GM12878 (cell line): ENCODE results near the gene BLOC1S6. TPM values are rescaled to one million over a fixed set of nuclear protein-coding genes. Genes with fewer than 3 reads are reported as not detected.
A peak's percentile ranks its signal among the peaks of the same experiment; 100 is the strongest.

Experiments used
- ATAC-seq: fragments of 200-7000 bp; cut with Tn5 transposase; 3 replicates; pipeline ENCODE4 v1.9.1; 2020; ENCODE audit warnings: mild to moderate bottlenecking, moderate library complexity
- BruUV-seq: library from RNA; stranded (reverse); fragments of 400-500 nt; replicated peaks from 2 replicates; lab custom pipeline; 2021; lab: Mats Ljungman, UMichigan
- CTCF ChIA-PET: fragments of 300-600 bp; sonication (Branson Sonifier 250); formaldehyde crosslinking; extraction: SDS; loops from one replicate; lab custom pipeline; 2021; ENCODE audit warnings: inconsistent platforms; lab: Yijun Ruan, JAX
- POLR2A ChIA-PET: fragments of 350-600 bp; formaldehyde crosslinking; extraction: SDS; loops from one replicate; lab custom pipeline; 2021; ENCODE audit warnings: inconsistent platforms; lab: Charles Lee
- RAD21 ChIA-PET: fragments of 300-600 bp; sonication (Branson Sonifier 250); formaldehyde crosslinking; loops from one replicate; lab custom pipeline; 2023; ENCODE audit warnings: antibody characterized with exemption; ENCODE audit not compliant: unreplicated experiment; lab: Charles Lee
- SMC1A ChIA-PET: fragments of 300-600 bp; sonication (Branson Sonifier 250); formaldehyde crosslinking; loops from one replicate; lab custom pipeline; 2023; ENCODE audit not compliant: unreplicated experiment, uncharacterized antibody; lab: Charles Lee
- DNase-seq: peaks from one replicate; pipeline ENCODE4 v3.0.0-alpha.2; 2011; ENCODE audit warnings: low read depth, low spot score
- FAIRE-seq: peaks from 3 replicates; lab custom pipeline; 2011; peaks lifted over from hg19 to GRCh38; lab: Jason Lieb, UNC
- H2AFZ ChIP-seq: 2 replicates; pipeline ENCODE4 v1.6.0; 2011; ENCODE audit warnings: low read depth, low read length, control low read depth; ENCODE audit not compliant: control insufficient read depth
- H3K27ac ChIP-seq: 2 replicates; pipeline ENCODE4 v1.5.1; 2011; ENCODE audit warnings: control low read depth; ENCODE audit not compliant: control insufficient read depth, insufficient read depth
- H3K27me3 ChIP-seq, 2 experiments: replicated peaks in 1 of 2; 2 replicates each; pipeline versions ENCODE4 v1.6.0 to v1.6.1; 2011; ENCODE audit warnings: low read length in 1 of 2; ENCODE audit not compliant: control insufficient read depth in 2 of 2, insufficient read depth in 2 of 2
- H3K36me3 ChIP-seq, 2 experiments: 2 replicates each; pipeline ENCODE4 v1.5.1; 2011; ENCODE audit warnings: low read length in 1 of 2; ENCODE audit not compliant: control insufficient read depth in 2 of 2, insufficient read depth in 2 of 2
- H3K4me1 ChIP-seq: 2 replicates; pipeline ENCODE4 v1.6.1; 2011; ENCODE audit warnings: mild to moderate bottlenecking, low read length, moderate library complexity, mixed read lengths; ENCODE audit not compliant: control insufficient read depth, insufficient read depth
- H3K4me2 ChIP-seq: 2 replicates; pipeline ENCODE4 v1.6.0; 2011; ENCODE audit warnings: control low read depth; ENCODE audit not compliant: control insufficient read depth, insufficient read depth
- H3K4me3 ChIP-seq: fragments of 200-600 bp; sonication (generic); 2 replicates; pipeline ENCODE4 v1.5.1; 2016
- H3K79me2 ChIP-seq: 2 replicates; pipeline ENCODE4 v1.6.0; 2011; ENCODE audit warnings: low read length; ENCODE audit not compliant: control insufficient read depth, insufficient read depth
- H3K9ac ChIP-seq: 2 replicates; pipeline ENCODE4 v1.8.0; 2011; ENCODE audit warnings: low read length, control low read depth, mixed read lengths; ENCODE audit not compliant: control insufficient read depth, insufficient read depth
- H3K9me3 ChIP-seq: replicated peaks from 3 replicates; pipeline ENCODE4 v1.5.1; 2011; ENCODE audit warnings: mild to moderate bottlenecking, low read length; ENCODE audit not compliant: control insufficient read depth, insufficient read depth
- H4K20me1 ChIP-seq: 2 replicates; pipeline ENCODE4 v1.6.0; 2011; ENCODE audit not compliant: control insufficient read depth, insufficient read depth
- CREM ChIP-seq: IDR thresholded peaks from 2 replicates; pipeline ENCODE4 v1.6.1; 2014; ENCODE audit warnings: antibody characterized with exemption, low read depth
- EED ChIP-seq: sonication (generic); IDR thresholded peaks from 2 replicates; pipeline ENCODE4 v1.6.1; 2016; ENCODE audit warnings: antibody characterized with exemption, low read depth
- GATAD2B ChIP-seq: fragments of 450-650 bp; conservative IDR thresholded peaks from 2 replicates; pipeline ENCODE4 v1.6.1; 2017; ENCODE audit warnings: low read depth, mild to moderate bottlenecking, moderate library complexity
- JUND ChIP-seq: IDR thresholded peaks from 2 replicates; pipeline ENCODE4 v1.6.1; 2012; ENCODE audit warnings: low read depth, mild to moderate bottlenecking, low read length, improper control_type of control experiment, moderate library complexity
- MEF2B ChIP-seq: fragments of 450-650 bp; IDR thresholded peaks from 2 replicates; pipeline ENCODE4 v1.6.1; 2018; ENCODE audit warnings: mild to moderate bottlenecking, moderate library complexity; ENCODE audit not compliant: partially characterized antibody, poor library complexity, severe bottlenecking
- POLR2AphosphoS5 ChIP-seq: IDR thresholded peaks from 2 replicates; pipeline ENCODE4 v1.6.1; 2011; ENCODE audit warnings: mild to moderate bottlenecking, low read length, inconsistent platforms
- SMAD5 ChIP-seq: IDR thresholded peaks from 2 replicates; pipeline ENCODE4 v1.6.1; 2016; ENCODE audit warnings: antibody characterized with exemption, low read depth
- WGBS: methylation state at CpG from one replicate; pipeline ENCODE4 v1.1.6; 2016; ENCODE audit warnings: low lambda C conversion rate; ENCODE audit not compliant: insufficient replicate concordance, insufficient coverage; ENCODE audit errors: missing lambda C conversion rate; 5-methylcytosine and 5-hydroxymethylcytosine counted together
- in situ Hi-C: fragments of 300-500 bp; cut with MboI; formaldehyde crosslinking; loops from 9 replicates; pipeline ENCODE4 v1.14.3; 2018; ENCODE audit warnings: mixed read lengths
- intact Hi-C: fragments of 100-400 bp; cut with micrococcal nuclease; formaldehyde crosslinking; loops from one replicate; pipeline ENCODE4 v1.14.2; 2022; ENCODE audit not compliant: unreplicated experiment
- polyA plus RNA-seq, 11 experiments: library from polyadenylated mRNA; depleted of rRNA in 4 of 11; unstranded in 6 of 11; stranded (reverse) in 5 of 11; fragments of >200 nt; fragmentation: Nextera tagmentation in 4 of 11; fragmentation: Illumina TruSeq in 1 of 11; extraction: Ambion mirVana in 4 of 11; extraction: Trizol in 1 of 11; gene quantifications; 1 replicate in 1 of 11; 2 replicates in 10 of 11; pipeline versions ENCODE4 v1.2.1 to v1.2.3, GENCODE V29; 2011 to 2016; ENCODE audit warnings: inconsistent platforms in 2 of 11, missing spikeins in 2 of 11, low read depth in 1 of 11
- total RNA-seq, 4 experiments: library from RNA; depleted of rRNA in 3 of 4; stranded (reverse); fragments of >200 nt in 3 of 4; fragmentation: Illumina TruSeq in 1 of 4; extraction: Trizol in 1 of 4; gene quantifications; 2 replicates each; pipeline versions ENCODE4 v1.2.1 to v1.2.3, GENCODE V29; 2013 to 2021
- TF ChIP-seq, protein P1 (sequence below), 3 experiments: IDR thresholded peaks in 2 of 3; conservative IDR thresholded peaks in 1 of 3; 2 replicates each; pipeline ENCODE4 v1.5.1; 2011; ENCODE audit warnings: low read depth in 3 of 3, low read length in 3 of 3, mild to moderate bottlenecking in 3 of 3, control low read depth in 2 of 3, moderate library complexity in 2 of 3, inconsistent platforms in 1 of 3, mixed read lengths in 1 of 3; ENCODE audit not compliant: control insufficient read depth in 2 of 3, insufficient read depth in 1 of 3; ENCODE audit errors: extremely low read depth in 1 of 3
- TF ChIP-seq, protein P2 (sequence below): fragments of 450-650 bp; IDR thresholded peaks from 2 replicates; pipeline ENCODE4 v1.6.1; 2018; ENCODE audit warnings: borderline replicate concordance, mild to moderate bottlenecking; ENCODE audit not compliant: partially characterized antibody
- TF ChIP-seq, protein P3 (sequence below): fragments of 450-650 bp; IDR thresholded peaks from 2 replicates; pipeline ENCODE4 v1.6.1; 2016; ENCODE audit warnings: mild to moderate bottlenecking
- TF ChIP-seq, protein P4 (sequence below): fragments of 450-650 bp; IDR thresholded peaks from 2 replicates; pipeline ENCODE4 v1.6.1; 2016; ENCODE audit warnings: mild to moderate bottlenecking, moderate library complexity, borderline replicate concordance

The BLOC1S6 gene
- total and polyA plus RNA-seq, 10 of the 15 experiments (the other 5 are each of a cell fraction or from before 2014, with no cell fraction given) = 13.5 to 48.8 (median 32.7) TPM

DNA sequence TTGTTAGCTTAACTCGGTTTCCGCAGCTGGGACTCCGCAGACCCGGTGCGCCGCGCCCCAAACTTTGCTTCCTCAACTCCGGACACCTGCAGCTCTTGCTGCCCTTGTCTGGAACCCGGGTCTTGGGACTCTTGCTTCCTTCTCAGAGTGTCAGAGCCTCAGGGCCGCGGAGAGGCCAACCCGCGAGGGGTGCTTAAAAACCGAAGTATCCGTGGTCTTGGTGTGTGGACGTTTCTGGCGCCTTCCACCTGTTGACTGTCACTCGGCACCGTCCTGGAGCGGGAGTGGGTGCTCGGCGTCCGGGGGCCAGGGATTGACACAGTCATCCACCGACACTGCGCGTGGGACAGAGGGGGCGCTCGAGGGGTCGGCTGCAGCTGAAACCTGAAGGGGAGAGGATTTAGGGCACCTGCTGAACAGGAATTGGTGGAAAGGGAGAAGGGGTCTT lies 48.0 kb downstream of the BLOC1S6 start (continued):
- TF ChIP-seq JUND = 0 out of 2 replicates have a peak, but pooled peaks have one; percentile 6
- TF ChIP-seq SMAD5 = no peak
- TF ChIP-seq CREM = peak; percentile 56; the same call in 1 of the 2 replicates
- TF ChIP-seq, protein P1, sequence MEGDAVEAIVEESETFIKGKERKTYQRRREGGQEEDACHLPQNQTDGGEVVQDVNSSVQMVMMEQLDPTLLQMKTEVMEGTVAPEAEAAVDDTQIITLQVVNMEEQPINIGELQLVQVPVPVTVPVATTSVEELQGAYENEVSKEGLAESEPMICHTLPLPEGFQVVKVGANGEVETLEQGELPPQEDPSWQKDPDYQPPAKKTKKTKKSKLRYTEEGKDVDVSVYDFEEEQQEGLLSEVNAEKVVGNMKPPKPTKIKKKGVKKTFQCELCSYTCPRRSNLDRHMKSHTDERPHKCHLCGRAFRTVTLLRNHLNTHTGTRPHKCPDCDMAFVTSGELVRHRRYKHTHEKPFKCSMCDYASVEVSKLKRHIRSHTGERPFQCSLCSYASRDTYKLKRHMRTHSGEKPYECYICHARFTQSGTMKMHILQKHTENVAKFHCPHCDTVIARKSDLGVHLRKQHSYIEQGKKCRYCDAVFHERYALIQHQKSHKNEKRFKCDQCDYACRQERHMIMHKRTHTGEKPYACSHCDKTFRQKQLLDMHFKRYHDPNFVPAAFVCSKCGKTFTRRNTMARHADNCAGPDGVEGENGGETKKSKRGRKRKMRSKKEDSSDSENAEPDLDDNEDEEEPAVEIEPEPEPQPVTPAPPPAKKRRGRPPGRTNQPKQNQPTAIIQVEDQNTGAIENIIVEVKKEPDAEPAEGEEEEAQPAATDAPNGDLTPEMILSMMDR (IDR thresholded peaks at IDR 0.05 in 2 of 3, conservative IDR thresholded peaks at IDR 0.05 in 1 of 3; ENCODE audit: control insufficient read depth in 2 of 3, extremely low read depth in 1 of 3, insufficient read depth in 1 of 3, low read depth in 3 of 3, low read length in 3 of 3) = peak; percentile 57 to 75 (median 62)
- TF ChIP-seq EED = 0 out of 2 replicates have a peak, but pooled peaks have one; percentile 40

DNA sequence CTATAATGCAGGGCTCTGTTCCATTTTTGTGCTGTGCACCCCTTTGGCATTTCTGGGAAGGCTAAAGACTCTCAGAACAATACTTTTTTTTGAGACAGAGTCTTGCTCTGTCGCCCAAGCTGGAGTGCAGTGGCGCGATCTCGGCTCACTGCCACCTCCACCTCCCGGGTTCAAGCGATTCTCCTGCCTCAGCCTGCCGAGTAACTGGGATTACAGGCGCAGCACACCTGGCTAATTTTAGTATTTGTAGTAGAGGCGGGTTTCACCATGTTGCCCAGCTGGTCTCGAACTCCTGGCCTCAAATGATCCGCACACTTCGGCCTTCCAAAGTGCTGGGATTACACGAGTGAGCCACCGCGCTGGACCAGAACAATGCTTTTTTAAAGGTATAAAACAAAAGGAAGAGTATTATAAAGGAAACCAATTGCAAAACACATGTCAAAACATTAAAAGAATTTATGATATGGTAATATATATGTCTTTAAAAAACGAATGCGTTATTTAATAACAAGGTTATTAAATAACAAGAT lies 48.6 kb downstream of the BLOC1S6 start:
- in situ Hi-C loops = no loop called here
- no peak for TF ChIP-seq GATAD2B
- TF ChIP-seq POLR2AphosphoS5 = no peak
- TF ChIP-seq, protein P2, sequence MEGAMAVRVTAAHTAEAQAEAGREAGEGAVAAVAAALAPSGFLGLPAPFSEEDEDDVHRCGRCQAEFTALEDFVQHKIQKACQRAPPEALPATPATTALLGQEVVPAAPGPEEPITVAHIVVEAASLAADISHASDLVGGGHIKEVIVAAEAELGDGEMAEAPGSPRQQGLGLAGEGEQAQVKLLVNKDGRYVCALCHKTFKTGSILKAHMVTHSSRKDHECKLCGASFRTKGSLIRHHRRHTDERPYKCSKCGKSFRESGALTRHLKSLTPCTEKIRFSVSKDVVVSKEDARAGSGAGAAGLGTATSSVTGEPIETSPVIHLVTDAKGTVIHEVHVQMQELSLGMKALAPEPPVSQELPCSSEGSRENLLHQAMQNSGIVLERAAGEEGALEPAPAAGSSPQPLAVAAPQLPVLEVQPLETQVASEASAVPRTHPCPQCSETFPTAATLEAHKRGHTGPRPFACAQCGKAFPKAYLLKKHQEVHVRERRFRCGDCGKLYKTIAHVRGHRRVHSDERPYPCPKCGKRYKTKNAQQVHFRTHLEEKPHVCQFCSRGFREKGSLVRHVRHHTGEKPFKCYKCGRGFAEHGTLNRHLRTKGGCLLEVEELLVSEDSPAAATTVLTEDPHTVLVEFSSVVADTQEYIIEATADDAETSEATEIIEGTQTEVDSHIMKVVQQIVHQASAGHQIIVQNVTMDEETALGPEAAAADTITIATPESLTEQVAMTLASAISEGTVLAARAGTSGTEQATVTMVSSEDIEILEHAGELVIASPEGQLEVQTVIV = no peak
- TF ChIP-seq, protein P3, sequence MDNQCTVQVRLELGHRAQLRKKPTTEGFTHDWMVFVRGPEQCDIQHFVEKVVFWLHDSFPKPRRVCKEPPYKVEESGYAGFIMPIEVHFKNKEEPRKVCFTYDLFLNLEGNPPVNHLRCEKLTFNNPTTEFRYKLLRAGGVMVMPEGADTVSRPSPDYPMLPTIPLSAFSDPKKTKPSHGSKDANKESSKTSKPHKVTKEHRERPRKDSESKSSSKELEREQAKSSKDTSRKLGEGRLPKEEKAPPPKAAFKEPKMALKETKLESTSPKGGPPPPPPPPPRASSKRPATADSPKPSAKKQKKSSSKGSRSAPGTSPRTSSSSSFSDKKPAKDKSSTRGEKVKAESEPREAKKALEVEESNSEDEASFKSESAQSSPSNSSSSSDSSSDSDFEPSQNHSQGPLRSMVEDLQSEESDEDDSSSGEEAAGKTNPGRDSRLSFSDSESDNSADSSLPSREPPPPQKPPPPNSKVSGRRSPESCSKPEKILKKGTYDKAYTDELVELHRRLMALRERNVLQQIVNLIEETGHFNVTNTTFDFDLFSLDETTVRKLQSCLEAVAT = peak; percentile 99
- TF ChIP-seq, protein P4, sequence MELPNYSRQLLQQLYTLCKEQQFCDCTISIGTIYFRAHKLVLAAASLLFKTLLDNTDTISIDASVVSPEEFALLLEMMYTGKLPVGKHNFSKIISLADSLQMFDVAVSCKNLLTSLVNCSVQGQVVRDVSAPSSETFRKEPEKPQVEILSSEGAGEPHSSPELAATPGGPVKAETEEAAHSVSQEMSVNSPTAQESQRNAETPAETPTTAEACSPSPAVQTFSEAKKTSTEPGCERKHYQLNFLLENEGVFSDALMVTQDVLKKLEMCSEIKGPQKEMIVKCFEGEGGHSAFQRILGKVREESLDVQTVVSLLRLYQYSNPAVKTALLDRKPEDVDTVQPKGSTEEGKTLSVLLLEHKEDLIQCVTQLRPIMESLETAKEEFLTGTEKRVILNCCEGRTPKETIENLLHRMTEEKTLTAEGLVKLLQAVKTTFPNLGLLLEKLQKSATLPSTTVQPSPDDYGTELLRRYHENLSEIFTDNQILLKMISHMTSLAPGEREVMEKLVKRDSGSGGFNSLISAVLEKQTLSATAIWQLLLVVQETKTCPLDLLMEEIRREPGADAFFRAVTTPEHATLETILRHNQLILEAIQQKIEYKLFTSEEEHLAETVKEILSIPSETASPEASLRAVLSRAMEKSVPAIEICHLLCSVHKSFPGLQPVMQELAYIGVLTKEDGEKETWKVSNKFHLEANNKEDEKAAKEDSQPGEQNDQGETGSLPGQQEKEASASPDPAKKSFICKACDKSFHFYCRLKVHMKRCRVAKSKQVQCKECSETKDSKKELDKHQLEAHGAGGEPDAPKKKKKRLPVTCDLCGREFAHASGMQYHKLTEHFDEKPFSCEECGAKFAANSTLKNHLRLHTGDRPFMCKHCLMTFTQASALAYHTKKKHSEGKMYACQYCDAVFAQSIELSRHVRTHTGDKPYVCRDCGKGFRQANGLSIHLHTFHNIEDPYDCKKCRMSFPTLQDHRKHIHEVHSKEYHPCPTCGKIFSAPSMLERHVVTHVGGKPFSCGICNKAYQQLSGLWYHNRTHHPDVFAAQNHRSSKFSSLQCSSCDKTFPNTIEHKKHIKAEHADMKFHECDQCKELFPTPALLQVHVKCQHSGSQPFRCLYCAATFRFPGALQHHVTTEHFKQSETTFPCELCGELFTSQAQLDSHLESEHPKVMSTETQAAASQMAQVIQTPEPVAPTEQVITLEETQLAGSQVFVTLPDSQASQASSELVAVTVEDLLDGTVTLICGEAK = peak; percentile 67
- TF ChIP-seq MEF2B = no peak
- DNase-seq (no peak), ATAC-seq (peak; percentile 2; the same call in 2 of the 3 replicates), FAIRE-seq (no peak)
- peak overlapping the region; percentile 81 for H3K9ac ChIP-seq
- no peaks in the 10 kb centered on the region for H4K20me1 ChIP-seq
- H3K4me1 ChIP-seq = peaks cover 26% of the 10 kb centered on the region
- no peaks in the 10 kb centered on the region for H3K36me3 ChIP-seq
- WGBS = 27% methylated on average over 17 of the region's 17 CpGs
- peak overlapping the region; percentile 81 for H2AFZ ChIP-seq
- no TSS peak for BruUV-seq
- no peaks in the 10 kb centered on the region for H3K9me3 ChIP-seq
- intact Hi-C loops = loop anchor here (2.0 to 10.0 kb wide), 2 partner anchors 49 to 441 kb away; partner anchors contain the start of gene BLOC1S6
- SMC1A ChIA-PET = no interaction called here
- H3K79me2 ChIP-seq = peaks cover 32% of the 10 kb centered on the region
- peak overlapping the region; percentile 62 for H3K4me2 ChIP-seq
- H3K27ac ChIP-seq = peak overlapping the region; percentile 74
- RAD21 ChIA-PET = interaction anchor here (1.1 to 1.4 kb wide), 2 partner anchors 48 to 178 kb away, joined by 3 read pairs; partner anchors contain the start of gene BLOC1S6
- H3K27me3 ChIP-seq = no peaks in the 10 kb centered on the region
- CTCF ChIA-PET = interaction anchor here (0.9 to 2.7 kb wide), 3 partner anchors 22 to 69 kb away, joined by 3 to 10 read pairs (median 3); no protein-coding TSS in a partner anchor
- POLR2A ChIA-PET = no interaction called here
- peak overlapping the region; percentile 86 for H3K4me3 ChIP-seq
